GM03348 (cell line): ENCODE measurements around the gene ARMC2.

Experiments
- DNase-seq: peaks from one replicate; pipeline ENCODE4 v3.0.0; 2012; ENCODE audit warnings: low spot score

ARMC2 gene

GRCh38 chr6:108988296-108988695, 140.1 kb downstream of the ARMC2 start:
- DNase-seq = no peak

GRCh38 chr6:108988765-108989164, 140.5 kb downstream of the ARMC2 start:
- no peak for DNase-seq

GRCh38 chr6:108989700-108990099, 141.5 kb downstream of the ARMC2 start:
- DNase-seq = no peak

DNA sequence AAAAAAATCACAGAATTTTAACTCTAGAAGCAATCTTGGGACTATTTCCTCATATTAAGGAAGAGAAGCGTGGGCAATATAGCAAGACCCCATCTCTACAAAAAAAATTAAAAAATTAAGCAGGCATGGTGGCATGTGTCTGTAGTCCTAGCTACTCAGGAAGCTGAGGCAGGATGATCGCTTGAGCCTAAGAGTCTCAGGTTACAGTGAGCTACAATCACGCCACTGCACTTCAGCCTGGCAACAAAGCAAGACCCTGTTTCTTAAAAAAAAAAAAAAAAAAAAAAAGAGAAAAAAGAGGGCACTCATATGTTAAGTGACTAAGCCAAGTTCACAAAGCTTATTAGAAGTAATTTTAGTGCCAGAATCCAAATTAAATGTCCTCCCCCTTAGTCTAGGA, 145.7 kb downstream of the ARMC2 start:
- DNase-seq = no peak

- no peak for DNase-seq
Observed at GRCh38 chr6:108995296-108995695, 147.1 kb downstream of the ARMC2 start.

- DNase-seq = no peak
Observed at GRCh38 chr6:108996208-108996607, 148.0 kb downstream of the ARMC2 start.

GRCh38 chr6:108998485-108998884, 150.3 kb downstream of the ARMC2 start:
- no peak for DNase-seq

- no peak for DNase-seq
Observed at GRCh38 chr6:108999428-108999827, 151.2 kb downstream of the ARMC2 start.

DNA sequence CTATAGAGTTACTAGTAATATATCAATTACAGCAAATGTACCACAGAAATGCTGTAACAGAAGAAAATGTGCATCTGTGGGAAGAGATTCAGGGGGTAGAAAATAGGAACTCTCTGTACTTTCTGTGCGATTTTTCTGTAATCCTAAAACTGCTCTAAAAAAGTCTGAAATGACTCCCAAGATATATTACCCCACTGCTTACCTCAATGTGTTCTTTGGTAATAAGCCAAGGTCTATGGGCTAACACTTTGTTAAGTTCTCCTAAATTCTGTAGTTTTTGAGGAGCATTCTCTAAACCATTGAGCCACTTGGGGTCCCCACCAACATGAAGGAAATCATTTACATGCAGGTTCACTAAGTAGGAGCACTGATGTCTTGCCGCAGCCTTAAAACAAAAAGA, 152.1 kb downstream of the ARMC2 start:
- DNase-seq = no peak

GRCh38 chr6:109001291-109001894, 153.2 kb downstream of the ARMC2 start:
- no peak for DNase-seq

DNA sequence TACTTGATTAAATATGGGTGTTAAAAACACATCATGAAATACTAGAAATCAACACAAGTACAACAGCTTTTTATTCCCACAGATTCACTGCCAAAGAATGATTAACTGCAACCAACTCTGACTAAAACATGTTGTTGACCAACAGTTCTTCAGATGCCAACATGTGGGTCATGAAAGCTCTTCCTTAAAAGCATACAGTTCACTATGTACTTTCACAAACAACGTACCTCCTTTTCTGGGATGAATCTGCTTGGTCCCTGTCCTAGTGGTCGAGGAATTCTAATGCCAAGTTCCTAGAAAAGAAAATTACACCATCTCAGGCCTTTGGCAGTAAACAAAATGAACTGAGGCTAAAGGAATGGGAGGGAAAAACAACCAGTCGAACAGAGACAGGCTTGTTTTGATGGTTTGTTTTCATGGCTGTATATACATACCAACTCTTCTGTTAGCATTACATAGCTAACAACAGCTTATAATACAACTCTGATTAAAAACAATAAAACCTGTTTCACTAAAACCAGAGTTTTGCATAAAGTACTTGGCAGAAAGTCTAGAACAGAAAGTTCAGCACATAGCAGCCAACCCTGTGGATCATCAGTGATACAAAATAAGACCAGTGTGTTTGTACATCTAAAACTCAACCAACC, 154.0 kb downstream of the ARMC2 start:
- DNase-seq = peak; percentile 30

GRCh38 chr6:109002882-109003281, 154.7 kb downstream of the ARMC2 start:
- no peak for DNase-seq

- no peak for DNase-seq
Observed at GRCh38 chr6:109006818-109007217, 158.6 kb downstream of the ARMC2 start.

DNA sequence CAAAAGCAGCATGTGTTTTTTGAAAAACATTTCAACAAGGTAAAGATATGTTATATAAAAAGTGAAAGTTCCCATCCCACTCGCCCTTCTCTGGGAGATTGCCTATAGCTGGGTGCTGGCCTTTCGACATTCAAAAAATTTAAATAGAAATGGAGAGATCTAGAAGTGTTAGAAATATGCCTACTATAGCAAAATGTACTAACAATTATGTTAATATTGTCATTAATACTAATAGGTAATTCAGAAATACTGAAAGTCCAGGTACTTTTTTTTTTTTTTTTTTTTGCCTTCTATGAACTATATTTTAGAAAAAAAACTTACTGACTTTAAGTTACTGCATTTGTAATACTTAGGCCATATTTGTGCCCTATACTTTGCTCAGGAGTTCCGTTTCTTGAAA, 159.3 kb downstream of the ARMC2 start:
- DNase-seq = no peak

GRCh38 chr6:109008054-109008453, 159.8 kb downstream of the ARMC2 start:
- no peak for DNase-seq

GRCh38 chr6:109008537-109009235, 160.5 kb downstream of the ARMC2 start:
- peak; percentile 22 for DNase-seq

- DNase-seq = peak; percentile 96
Observed at GRCh38 chr6:109009236-109009961, 161.2 kb downstream of the ARMC2 start.

- no peak for DNase-seq
Observed at GRCh38 chr6:109009962-109010704, 161.9 kb downstream of the ARMC2 start.

DNA sequence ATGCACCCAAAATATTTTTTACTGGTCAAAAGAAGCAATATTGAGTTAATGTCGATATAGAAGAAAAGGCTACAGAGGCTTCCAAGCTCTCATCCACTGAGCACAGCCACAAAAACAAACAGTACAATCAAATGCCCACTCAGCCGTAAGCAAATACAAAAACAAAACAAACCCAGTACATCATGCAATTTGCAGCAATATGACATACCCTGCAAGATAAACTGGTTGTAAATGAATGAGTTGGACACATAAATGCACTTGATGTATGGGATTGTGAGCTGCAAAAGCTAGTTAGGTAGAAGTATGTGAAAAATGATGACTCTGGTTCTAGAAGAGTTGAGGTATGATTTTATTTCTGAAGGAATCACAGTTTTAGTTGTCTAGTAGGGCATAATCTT, 162.5 kb downstream of the ARMC2 start:
- DNase-seq = no peak

DNA sequence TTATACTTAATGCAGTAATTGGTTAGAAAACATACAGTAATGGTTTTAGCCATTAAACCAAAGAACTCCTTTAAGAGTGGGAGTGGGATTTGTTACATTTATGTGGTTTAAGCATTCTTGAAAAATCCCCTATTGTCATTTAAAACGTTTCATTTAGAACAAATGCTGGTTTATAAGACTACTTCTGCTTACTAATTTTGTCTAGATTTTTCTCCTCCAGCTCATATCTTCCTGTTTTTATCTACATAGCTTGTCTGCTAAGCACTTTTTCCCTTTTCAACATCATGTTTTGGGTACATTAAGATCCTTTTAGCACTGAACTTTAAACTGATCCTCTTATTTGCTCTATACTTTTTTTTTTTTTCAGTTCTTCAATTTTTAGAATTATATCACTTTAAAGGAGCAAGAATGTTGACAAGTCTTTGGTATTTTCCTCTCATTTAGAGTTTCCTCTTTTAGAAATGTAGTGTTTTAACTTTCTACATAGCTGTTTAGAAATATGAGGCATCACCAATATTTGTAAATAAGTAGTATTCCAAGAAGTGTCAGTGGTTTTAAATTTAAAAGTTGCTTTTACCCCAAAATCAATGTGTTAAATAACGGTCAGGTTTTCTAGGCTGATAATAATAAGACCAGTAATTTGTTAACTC, 165.6 kb downstream of the ARMC2 start:
- DNase-seq = no peak

GRCh38 chr6:109014606-109015005, 166.4 kb downstream of the ARMC2 start:
- DNase-seq = no peak

DNA sequence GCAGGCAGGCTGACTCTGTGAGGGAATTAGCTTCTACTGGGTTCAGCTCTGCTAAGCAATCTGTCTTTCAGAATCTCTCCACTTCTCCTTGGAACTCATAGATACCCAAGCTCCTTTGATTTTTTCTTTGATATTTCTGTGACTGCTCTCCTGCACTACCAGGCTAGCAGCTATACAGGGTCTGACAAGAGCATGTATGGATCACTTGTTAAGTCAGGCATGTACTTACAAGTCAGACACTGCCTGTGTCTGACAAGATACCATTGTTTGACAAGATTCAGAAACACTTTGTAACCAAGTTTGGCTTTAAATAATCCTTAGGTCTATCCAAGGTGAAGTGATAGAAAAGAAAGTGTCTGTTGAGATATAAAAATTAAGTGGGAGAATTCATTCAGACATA, 167.0 kb downstream of the ARMC2 start:
- no peak for DNase-seq
